ENCODE results near the gene REX1BD. TPM values are rescaled to one million over a fixed set of nuclear protein-coding genes. Genes with fewer than 3 reads are reported as not detected.

REX1BD gene
- total and polyA plus RNA-seq, 2 of the 13 experiments (the other 11 are each of a cell fraction or from before 2014, with no cell fraction given), result 7.5 to 25.4 TPM

GRCh38 chr19:18580311-18580710, 8.3 kb upstream of the REX1BD start (continued):
- TF ChIP-seq ZNF280D (CRISPR knock-in tag; IDR thresholded peaks at IDR 0.05) (no peak), ZFP36L2 (CRISPR knock-in tag; IDR thresholded peaks at IDR 0.05) (no peak), ZBTB37 (CRISPR knock-in tag; IDR thresholded peaks at IDR 0.05) (no peak), ZNF362 (CRISPR knock-in tag; IDR thresholded peaks at IDR 0.05; ENCODE audit: borderline replicate concordance) (no peak), MTF2 (CRISPR knock-in tag; IDR thresholded peaks at IDR 0.05; ENCODE audit: borderline replicate concordance) (no peak), EP300 (IDR thresholded peaks at IDR 0.05; ENCODE audit: low read depth in 2 of 2, low read length in 2 of 2) (no peak), EP300 (CRISPR knock-in tag; IDR thresholded peaks at IDR 0.05; ENCODE audit: borderline replicate concordance) (no peak), ZSCAN5A (CRISPR knock-in tag; IDR thresholded peaks at IDR 0.05; ENCODE audit: borderline replicate concordance) (no peak)
